Measurements from ENCODE around the gene TMC1.

- TF ChIP-seq CTCF (IDR thresholded peaks at IDR 0.05) (no peak), POLR2A (IDR thresholded peaks at IDR 0.05) (no peak), EP300 (IDR thresholded peaks at IDR 0.05) (no peak)
Observed at GRCh38 chr9:72599874-72600534, 78.6 kb downstream of the TMC1 start.

All from ovary (tissue), 3 donors.